Measurements from ENCODE around the gene CRELD2. TPM values are rescaled to one million over a fixed set of nuclear protein-coding genes. Genes with fewer than 3 reads are reported as not detected.

CRELD2 gene
- total RNA-seq, 2 donors from 2014 or later = 46.1 to 60.1 TPM

DNA sequence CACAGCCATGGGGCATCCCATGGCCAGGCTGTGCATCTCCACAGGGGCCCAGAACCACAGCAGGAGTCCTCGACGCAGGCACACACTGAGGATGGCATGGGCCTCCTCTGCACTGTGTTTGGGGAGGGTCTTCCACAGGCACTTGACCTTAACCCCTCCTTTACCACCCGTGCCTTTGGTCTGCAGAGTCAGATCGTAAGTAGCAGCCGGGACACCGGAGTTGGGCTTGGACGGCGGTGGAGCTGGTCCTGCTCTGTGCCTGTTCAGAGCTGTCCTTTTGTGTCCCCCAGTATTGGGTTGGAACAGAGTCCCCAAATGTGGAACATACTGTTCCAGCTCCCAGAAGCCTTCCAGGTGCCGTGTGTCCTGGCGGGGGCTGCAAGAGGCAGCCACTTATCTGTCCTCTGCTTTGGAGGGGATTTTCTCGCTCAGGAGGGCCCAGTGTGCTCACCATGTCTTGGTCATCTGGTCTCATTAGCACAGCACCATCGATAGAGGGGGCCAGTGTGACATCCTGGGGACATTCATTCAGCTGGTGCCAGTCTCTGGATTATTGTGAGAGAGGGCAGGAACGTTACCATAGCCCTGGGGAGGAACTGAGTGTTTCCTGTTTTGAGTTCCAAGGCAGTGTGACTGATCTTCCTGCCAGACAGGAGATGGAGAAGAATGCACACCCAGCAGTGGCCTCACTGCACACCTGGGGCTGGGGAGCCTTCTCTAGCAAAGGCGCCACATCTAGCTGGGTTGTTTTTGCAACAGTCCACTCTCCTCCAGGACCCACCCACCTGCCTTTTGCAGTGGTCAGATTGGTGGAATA is 12.4 kb downstream of the CRELD2 start:
- peaks cover 20 to 43% of the 10 kb centered on the region in 2 donors for H3K4me1 ChIP-seq (ENCODE audit: control insufficient read depth in 1 of 2, low read depth in 2 of 2)
- H3K9me3 ChIP-seq = no peaks in the 10 kb centered on the region
- no peaks in the 10 kb centered on the region for H3K36me3 ChIP-seq
- peak overlapping the region in 1 of 2 donors; percentile 50 for H3K27ac ChIP-seq
- no peak overlapping the region for H3K4me3 ChIP-seq
- no peaks in the 10 kb centered on the region for H3K27me3 ChIP-seq (replicated peaks; ENCODE audit: insufficient read depth)
- ATAC-seq (ENCODE audit: insufficient number of reproducible peaks, low FRiP score, low read depth) = peak; percentile 23
- peak; percentile 52 for DNase-seq (ENCODE audit: low spot score)
- TF ChIP-seq, protein P1, sequence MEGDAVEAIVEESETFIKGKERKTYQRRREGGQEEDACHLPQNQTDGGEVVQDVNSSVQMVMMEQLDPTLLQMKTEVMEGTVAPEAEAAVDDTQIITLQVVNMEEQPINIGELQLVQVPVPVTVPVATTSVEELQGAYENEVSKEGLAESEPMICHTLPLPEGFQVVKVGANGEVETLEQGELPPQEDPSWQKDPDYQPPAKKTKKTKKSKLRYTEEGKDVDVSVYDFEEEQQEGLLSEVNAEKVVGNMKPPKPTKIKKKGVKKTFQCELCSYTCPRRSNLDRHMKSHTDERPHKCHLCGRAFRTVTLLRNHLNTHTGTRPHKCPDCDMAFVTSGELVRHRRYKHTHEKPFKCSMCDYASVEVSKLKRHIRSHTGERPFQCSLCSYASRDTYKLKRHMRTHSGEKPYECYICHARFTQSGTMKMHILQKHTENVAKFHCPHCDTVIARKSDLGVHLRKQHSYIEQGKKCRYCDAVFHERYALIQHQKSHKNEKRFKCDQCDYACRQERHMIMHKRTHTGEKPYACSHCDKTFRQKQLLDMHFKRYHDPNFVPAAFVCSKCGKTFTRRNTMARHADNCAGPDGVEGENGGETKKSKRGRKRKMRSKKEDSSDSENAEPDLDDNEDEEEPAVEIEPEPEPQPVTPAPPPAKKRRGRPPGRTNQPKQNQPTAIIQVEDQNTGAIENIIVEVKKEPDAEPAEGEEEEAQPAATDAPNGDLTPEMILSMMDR (IDR thresholded peaks at IDR 0.05) = peak; percentile 48

DNA sequence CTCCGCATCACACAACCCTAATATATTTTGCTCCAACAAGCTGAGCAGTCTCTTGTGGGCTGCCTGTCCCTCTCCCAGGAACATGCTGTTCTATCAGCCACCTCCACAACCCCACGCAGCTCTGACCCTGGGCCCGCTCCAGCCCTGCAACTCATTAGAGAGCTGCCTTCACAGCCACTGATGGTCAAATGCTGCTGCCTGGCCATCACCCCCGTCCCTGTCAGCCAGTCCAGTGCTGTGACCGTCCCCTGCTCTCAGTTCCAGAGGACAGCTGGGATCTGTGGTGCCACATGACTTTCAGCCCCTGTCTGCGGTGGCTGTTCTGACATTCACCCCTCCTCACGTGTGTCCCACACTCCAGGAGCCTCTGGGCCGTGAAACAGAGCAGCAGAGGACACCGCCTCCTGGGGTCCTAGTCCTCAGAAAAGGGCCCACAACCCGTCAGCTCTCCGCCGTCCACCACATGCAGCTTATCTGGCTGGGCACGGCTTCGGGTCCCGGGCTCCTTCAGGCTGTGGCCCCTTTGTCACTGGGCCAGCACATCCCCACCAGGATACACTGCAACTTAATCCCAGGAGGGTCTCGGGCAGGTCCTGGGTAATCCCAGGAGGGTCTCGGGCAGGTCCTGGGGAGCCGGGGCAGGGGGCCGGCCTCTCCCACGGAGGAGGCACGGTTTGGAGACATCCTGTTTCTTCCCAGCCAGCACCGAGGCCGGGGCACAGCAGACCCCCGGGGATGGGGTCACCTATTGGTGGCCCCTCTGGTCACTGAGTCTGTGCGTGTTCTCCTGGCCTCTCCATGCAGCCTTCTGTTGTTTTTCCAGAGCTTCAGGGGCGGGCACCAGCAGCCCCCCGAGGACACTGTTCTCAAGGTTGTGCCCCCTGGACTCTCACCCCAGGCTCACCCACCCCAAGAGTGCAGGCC is 15.1 kb downstream of the CRELD2 start:
- TF ChIP-seq, protein P1 (IDR thresholded peaks at IDR 0.05) = no peak
- no peaks in the 10 kb centered on the region for H3K9me3 ChIP-seq
- H3K4me3 ChIP-seq = peak overlapping the region; percentile 75
- peak overlapping the region; percentile 85 to 94 for H3K27ac ChIP-seq
- ATAC-seq (ENCODE audit: insufficient number of reproducible peaks, low FRiP score, low read depth) (no peak), DNase-seq (ENCODE audit: low spot score) (no peak)
- no peaks in the 10 kb centered on the region for H3K27me3 ChIP-seq (replicated peaks; ENCODE audit: insufficient read depth)
- H3K4me1 ChIP-seq (ENCODE audit: control insufficient read depth in 1 of 2, low read depth in 2 of 2) = peaks cover 33 to 59% of the 10 kb centered on the region in 2 donors
- no peaks in the 10 kb centered on the region for H3K36me3 ChIP-seq

DNA sequence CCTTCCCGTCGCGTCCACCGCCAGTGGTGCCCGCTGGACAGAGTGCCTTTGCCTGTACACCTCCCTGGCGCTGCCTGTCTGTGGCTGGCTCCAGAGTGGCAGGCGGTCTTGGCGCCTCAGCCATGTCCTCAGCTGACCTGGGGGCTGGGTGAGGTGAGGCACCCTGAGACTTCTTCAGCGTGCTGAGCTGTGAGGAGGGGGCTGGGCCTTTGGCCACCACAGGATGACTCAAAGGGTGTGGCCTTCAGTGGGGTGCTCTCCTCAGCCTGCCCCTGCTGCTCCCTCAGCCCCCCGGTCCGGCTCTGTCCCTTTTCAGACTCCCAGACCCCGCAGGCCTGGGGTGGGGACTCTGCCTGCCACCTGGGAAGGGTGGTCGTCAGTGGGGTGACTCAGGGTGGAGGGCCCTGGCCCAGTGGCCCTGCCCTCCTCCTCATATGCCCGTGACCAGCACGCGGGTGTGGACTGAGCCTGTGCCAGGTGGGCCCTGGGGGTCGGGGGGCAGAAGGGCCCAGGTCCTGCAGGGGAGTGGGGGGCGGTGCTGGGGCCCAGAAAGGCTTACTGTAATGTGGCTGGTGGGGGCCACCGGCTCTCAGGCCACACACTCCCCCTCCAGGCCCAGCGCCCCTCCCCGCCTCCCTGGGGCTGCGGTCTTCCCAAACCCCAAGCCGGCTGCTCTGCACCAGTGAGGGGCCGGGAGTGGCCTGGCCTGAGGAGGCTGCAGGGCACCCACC is 15.9 kb downstream of the CRELD2 start:
- H3K4me3 ChIP-seq = peak overlapping the region; percentile 75
- DNase-seq (ENCODE audit: low spot score) (no peak), ATAC-seq (ENCODE audit: insufficient number of reproducible peaks, low FRiP score, low read depth) (no peak)
- no peaks in the 10 kb centered on the region for H3K36me3 ChIP-seq
- peak overlapping the region; percentile 85 to 94 for H3K27ac ChIP-seq
- TF ChIP-seq, protein P1 (IDR thresholded peaks at IDR 0.05) = no peak
- peaks cover 33 to 59% of the 10 kb centered on the region in 2 donors for H3K4me1 ChIP-seq (ENCODE audit: control insufficient read depth in 1 of 2, low read depth in 2 of 2)
- no peaks in the 10 kb centered on the region for H3K27me3 ChIP-seq (replicated peaks; ENCODE audit: insufficient read depth)
- H3K9me3 ChIP-seq = no peaks in the 10 kb centered on the region

DNA sequence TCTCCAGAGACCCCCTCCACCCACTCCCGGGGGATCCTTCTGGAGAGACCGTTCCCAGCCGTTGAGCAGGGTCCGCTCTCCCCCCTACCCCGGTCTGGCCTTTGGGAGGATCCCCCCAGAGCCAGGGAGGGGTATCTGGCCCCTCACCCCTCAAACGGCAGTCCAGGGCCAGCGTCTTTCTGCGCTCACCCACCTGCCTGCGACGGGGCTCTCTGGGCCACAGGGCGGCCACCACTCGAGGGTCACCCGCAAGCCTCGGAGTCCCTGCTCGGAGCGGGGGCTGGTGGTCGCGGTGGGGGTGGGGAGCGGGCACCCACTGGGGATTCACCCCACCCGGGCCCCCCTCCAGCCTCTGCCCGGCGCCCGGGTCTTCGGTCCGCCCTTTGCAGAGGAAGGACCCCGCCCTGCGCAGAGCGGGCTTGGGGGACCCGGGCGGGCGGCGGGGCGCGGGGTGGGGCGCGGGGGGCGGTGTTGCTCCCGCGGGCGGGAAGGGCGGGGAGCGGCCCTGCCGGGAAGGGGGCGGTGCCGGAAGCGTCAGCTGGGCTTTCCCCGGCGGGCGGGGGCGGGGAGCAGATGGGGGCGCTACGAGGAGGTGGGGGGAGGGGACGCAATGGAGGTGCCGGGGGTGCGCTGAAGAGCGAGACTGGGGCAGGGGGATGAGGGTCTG is 16.6 kb downstream of the CRELD2 start:
- TF ChIP-seq, protein P1 (IDR thresholded peaks at IDR 0.05) = no peak
- H3K27me3 ChIP-seq (replicated peaks; ENCODE audit: insufficient read depth) = no peaks in the 10 kb centered on the region
- no peak for ATAC-seq (ENCODE audit: insufficient number of reproducible peaks, low FRiP score, low read depth)
- H3K9me3 ChIP-seq = no peaks in the 10 kb centered on the region
- peaks cover 33 to 54% of the 10 kb centered on the region in 2 donors for H3K4me1 ChIP-seq (ENCODE audit: control insufficient read depth in 1 of 2, low read depth in 2 of 2)
- no peaks in the 10 kb centered on the region for H3K36me3 ChIP-seq
- H3K4me3 ChIP-seq = peak overlapping the region; percentile 75
- no peak for DNase-seq (ENCODE audit: low spot score)
- H3K27ac ChIP-seq = peak overlapping the region; percentile 85 to 94
